HG02623 (cell line): ENCODE data around the gene TMEM39B.
"Not testable (repeated sequence)": the region's sequence is repeated elsewhere in the genome, so short reads cannot be mapped to it uniquely, and the experiment has no call there.

Experiments
- ATAC-seq: cut with Tn5 transposase; IDR thresholded peaks from one replicate; pipeline ENCODE4 v1.9.1; 2021; ENCODE audit warnings: moderate library complexity; ENCODE audit not compliant: unreplicated experiment

The TMEM39B gene

DNA sequence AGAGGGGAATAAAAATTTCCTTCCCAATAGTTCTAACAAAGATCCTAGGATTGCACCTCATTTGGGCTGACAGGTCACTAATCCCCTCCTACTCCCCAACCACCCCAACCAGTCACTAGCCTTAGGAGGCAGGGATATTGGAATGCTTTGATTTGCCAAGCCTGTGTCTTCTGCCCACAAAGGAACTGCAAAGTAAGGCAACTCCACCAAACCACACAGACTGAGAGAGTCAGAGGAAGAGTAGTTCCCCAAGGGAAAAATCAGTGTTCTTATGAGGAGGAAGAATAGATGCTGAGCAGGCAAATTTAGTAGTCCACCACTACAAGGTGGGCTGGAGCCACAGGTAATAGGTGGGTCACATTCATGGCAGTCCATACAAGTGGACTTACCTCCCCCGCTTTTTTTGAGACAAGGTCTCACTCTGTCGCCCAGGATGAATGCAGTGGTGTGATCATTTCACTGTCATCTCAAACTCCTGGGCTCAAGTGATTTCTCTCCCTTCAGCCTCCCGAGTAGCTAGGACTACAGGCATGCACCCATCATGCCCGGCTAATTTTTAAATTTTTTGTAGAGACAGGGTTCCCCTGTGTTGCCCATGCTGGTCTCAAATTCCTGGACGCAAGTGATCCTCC lies 3.7 kb upstream of the TMEM39B start:
- no peak for ATAC-seq

GRCh38 chr1:32071758-32072621 lies 749 bp upstream of the TMEM39B start:
- ATAC-seq, result no peak

- no peak for ATAC-seq
Observed at GRCh38 chr1:32073299-32074229, 825 bp downstream of the TMEM39B start.

DNA sequence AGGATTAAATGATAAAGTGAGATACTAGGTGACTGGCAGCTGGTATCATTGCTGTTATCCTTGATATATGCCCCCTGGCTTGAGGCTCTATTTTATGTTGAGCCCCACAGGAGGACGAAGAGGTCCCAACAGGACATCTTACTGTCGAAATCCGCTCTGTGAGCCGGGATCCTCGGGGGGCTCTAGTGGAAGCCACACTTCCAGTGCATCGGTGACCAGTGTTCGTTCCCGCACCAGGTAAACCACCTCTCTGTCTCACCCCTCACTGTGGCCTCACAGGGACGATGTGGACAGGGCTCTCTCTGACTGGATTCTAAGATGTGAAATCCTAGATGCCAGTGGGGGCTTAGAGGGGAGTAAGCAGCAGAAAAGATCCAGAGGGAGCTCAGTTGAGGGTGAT lies 2.1 kb downstream of the TMEM39B start:
- ATAC-seq, result no peak

GRCh38 chr1:32077451-32077850 lies 4.7 kb downstream of the TMEM39B start:
- ATAC-seq, result no peak

DNA sequence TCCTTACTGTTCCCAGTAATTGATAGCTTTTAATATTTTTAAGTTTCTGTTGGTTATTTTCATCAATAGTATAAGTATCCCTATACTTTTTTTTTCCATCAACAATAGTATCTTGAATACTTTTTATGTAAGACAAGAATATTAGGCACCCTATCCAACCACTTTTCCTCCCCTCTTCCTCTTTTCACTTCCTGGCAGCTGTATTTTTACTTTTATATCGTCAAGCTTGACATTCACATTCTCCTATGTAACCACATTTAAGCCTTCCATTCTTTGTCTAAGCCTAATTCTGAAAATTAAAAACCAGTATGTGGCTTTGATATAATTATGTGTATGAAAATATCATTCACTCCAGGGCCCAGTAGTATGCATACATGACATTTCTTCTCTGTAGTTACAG lies 9.3 kb downstream of the TMEM39B start:
- ATAC-seq, result no peak

DNA sequence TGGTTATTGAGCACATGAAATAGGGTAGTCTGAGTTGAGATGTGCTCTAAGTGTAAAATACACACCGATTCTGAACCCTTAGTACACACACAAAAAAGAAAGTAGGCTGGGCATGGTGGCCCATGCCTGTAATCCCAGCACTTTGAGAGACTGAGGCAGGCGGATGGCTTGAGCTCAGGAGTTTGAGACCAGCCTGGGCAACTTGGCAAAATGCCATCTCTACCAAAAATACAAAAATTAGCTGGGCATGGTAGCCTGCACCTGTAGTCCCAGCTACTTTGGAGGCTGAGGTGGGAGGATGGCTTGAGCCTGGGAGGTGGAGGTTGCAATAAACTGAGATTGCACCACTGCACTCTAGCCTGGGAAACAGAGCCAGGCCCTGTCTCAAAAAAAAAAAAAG lies 13.6 kb downstream of the TMEM39B start:
- ATAC-seq, result not testable (repeated sequence)

- no peak for ATAC-seq
Observed at GRCh38 chr1:32091176-32091575, 18.4 kb downstream of the TMEM39B start.

DNA sequence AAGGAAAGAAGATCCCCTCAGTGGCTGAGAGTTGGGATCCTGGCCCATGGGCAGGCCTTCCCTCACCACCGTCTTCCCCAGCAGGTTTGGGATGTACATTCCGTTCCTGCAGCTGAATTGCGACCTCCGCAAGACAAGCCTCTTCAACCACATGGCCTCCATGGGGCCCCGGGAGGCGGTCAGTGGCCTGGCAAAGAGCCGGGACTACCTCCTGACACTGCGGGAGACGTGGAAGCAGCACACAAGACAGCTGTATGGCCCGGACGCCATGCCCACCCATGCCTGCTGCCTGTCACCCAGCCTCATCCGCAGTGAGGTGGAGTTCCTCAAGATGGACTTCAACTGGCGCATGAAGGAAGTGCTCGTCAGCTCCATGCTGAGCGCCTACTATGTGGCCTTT lies 18.9 kb downstream of the TMEM39B start:
- no peak for ATAC-seq

DNA sequence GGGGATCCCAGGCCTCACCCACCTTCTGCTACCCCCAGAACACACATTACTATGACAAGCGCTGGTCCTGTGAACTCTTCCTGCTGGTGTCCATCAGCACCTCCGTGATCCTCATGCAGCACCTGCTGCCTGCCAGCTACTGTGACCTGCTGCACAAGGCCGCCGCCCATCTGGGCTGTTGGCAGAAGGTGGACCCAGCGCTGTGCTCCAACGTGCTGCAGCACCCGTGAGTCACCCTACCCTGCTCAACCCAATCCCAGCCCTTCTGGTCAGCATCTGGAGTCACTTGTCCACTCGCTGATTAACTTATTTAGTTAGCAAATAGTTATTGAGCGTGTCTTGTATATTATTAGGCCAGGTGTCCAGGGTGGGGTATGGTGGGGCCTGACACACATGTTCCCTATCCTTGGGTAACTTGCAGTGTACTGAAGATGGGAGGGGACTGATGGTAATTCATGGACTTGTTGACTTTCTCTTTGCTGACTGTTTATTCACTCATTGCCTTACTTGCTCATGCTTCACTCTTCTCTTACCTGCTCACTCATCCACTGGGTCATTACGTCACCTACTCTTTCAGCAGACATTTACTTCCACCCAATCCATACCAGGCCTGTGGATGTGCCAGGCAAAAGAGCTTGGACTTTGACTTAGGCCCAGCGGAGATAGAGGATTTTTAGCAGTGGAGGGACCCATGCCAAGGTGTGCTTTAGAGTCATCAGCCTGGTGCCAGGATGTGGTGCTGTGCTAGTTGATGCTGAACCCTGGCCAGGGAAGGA lies 22.2 kb downstream of the TMEM39B start:
- no peak for ATAC-seq

DNA sequence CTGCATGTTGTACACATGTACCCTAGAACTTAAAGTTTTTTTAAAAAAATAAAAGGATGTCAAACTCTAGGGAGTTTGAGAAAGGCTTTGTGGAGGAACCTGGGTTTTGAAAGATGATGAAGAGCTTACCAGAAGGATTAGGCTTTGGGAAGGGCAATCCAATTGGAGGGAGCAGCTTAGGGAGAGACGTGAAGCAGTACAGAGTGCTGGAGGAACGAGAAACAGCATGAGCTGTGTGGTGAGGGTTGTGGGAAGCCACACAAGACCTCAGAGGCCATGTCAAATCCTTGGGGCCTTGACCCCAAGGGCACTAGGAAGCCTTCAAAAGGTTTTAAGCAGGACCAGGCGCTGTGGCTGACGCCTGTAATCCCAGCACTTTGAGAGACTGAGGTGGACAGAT lies 26.7 kb downstream of the TMEM39B start:
- no peak for ATAC-seq

- no peak for ATAC-seq
Observed at GRCh38 chr1:32100359-32100758, 27.6 kb downstream of the TMEM39B start.

GRCh38 chr1:32100807-32101708 lies 28.3 kb downstream of the TMEM39B start:
- no peak for ATAC-seq

DNA sequence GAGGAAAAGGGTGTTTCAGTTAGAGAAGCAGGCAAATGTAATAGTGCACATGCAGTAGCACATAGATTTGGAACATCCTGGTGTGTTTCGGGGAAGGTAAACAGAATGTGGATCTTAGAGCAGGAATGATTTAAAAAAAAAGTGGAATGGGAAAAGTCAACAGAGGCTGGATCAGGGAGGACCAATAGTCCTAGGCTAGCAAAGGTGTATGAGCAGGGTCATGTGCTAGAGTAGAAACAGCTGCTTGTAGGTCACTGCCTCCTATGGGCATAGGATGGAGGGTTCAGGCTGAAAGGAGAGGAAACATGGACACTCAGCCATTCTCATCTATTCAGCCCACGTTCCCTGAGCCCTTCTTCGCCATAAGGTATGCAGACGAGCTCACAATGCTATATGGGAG lies 31.4 kb downstream of the TMEM39B start:
- no peak for ATAC-seq

DNA sequence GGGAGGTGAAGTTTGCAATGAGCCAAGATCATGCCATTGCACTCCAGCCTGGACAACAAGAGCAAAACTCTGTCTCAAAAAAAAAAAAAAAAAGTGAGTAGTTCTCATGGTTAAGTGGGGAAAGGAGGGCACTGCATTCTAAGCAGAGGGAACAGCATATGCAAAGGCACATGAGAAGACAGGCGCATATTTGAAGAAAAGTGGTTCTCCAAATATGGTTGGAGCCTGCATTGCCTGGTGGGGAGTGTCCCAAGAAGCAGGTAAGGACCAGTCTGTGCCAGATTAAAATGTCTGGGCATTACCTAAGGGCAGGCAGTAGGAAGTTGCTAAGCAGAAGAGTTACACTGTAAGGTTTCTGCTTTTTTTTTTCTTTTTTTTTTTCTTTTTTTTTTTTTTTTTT lies 32.6 kb downstream of the TMEM39B start:
- ATAC-seq, result no peak

GRCh38 chr1:32106663-32107275 lies 34.0 kb downstream of the TMEM39B start:
- ATAC-seq, result no peak

DNA sequence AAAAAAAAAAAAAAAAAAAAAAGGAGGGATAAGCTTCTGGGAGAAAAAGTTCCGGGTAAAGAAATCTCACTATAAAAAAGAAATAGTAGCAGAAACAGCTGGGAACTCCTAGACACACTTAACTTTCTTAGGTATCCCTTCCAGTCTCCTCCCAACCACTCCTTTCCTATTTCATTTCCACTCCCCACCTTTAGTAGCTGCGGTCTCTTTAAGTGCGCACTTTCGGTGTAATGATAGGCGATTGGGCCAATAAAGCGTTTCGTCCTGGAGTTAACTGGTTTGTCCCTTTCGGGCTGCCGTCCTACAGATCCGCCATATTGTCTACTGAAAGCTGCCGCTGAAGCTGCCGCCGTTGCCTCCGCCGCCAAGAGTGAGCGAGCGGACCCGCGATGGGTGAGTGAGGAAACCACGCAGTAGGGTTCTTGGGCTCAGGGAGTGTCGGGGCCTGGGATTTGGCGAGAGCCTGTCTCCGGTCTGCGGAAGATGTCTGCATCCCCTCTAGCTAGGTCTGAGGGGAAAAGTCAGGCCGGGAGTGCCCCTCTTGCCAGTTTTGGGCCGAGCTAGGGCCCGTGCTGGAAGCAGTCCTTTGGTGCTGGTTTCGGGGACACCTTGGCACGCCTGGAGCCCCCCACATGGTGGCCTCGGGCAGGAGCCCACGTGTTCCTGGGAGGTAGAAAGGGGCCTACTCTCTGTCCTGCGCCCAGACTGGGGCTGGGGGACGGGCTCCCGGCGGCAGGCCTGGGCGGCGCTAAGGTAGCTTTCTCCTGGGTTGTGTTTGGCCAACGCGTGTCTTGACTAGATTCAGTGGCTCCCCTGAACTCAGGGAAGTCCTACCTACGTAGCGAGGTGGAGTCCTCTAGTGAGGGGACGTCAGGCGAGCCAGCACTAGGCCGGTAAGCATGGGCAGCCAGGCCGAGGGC lies 35.3 kb downstream of the TMEM39B start, which contains the start of gene KPNA6:
Gene KPNA6, plus strand, starts transcription at position 315 of the 920 bp plus-strand sequence. Its CDS starts 75 bp downstream, at position 390.
- peak; percentile 61 for ATAC-seq

GRCh38 chr1:32111040-32111623 lies 38.4 kb downstream of the TMEM39B start:
- no peak for ATAC-seq
